Body of pancreas (tissue), 4 donors: ENCODE results near the gene ASB13. TPM values are rescaled to one million over a fixed set of nuclear protein-coding genes. Genes with fewer than 3 reads are reported as not detected.

Source experiments
- ATAC-seq: fragments of 150-250 bp; one replicate; pipeline ENCODE4 v1.9.1; 2016
- DNase-seq, 4 donors: peaks; one replicate each; pipeline ENCODE4 v3.0.0-alpha.2; 2019
- H3K27ac ChIP-seq, 4 donors: fragments of 200-600 bp; sonication (generic); 1 replicate in 3 of 4; 2 replicates in 1 of 4; pipeline versions ENCODE4 v1.5.1 to v1.6.1; 2016 to 2019; ENCODE audit warnings: mild to moderate bottlenecking in 1 of 4, mixed read lengths in 1 of 4, moderate library complexity in 1 of 4
- H3K27me3 ChIP-seq, 2 donors: fragments of 200-600 bp; sonication (generic); one replicate each; pipeline ENCODE4 v1.6.0; 2016; ENCODE audit warnings: mild to moderate bottlenecking in 1 of 2
- H3K36me3 ChIP-seq, 2 donors: fragments of 200-600 bp; sonication (generic); replicated peaks in 1 of 2; 2 replicates each; pipeline ENCODE4 v1.5.1; 2016; ENCODE audit warnings: low read depth in 2 of 2; ENCODE audit not compliant: insufficient read depth in 1 of 2
- H3K4me1 ChIP-seq: fragments of 200-600 bp; sonication (generic); one replicate; pipeline ENCODE4 v1.6.0; 2016
- H3K4me3 ChIP-seq, 2 donors: fragments of 200-600 bp; sonication (generic); 1 replicate in 1 of 2; 2 replicates in 1 of 2; pipeline ENCODE4 v1.5.1; 2016 to 2019
- H3K9me3 ChIP-seq, 3 donors: fragments of 200-600 bp; sonication (generic); 1 replicate in 2 of 3; 2 replicates in 1 of 3; pipeline ENCODE4 v1.5.1; 2016
- POLR2A ChIP-seq, 3 donors: fragments of 450-650 bp; IDR thresholded peaks; one replicate each; pipeline ENCODE4 v1.6.1; 2016; ENCODE audit warnings: antibody characterized with exemption in 3 of 3, mild to moderate bottlenecking in 2 of 3
- WGBS, 2 donors: methylation state at CpG; one replicate each; pipeline ENCODE4 v1.1.5; 2017; 5-methylcytosine and 5-hydroxymethylcytosine counted together
- intact Hi-C: fragments of 100-400 bp; cut with DNase I; formaldehyde crosslinking; loops from one replicate; pipeline ENCODE4 v1.15.1; 2023
- total RNA-seq, 2 donors: library from RNA; depleted of rRNA; stranded (reverse); fragments of >200 nt; gene quantifications; one replicate each; pipeline ENCODE4 v1.1.0, GENCODE V29; 2016
- TF ChIP-seq, protein P1 (sequence below), 7 experiments: fragments of 450-650 bp in 4 of 7; fragments of 200-600 bp in 3 of 7; sonication (generic) in 3 of 7; IDR thresholded peaks; one replicate each; pipeline ENCODE4 v1.5.1; 2016 to 2019; ENCODE audit warnings: antibody characterized with exemption in 7 of 7

The ASB13 gene
- total RNA-seq, 2 donors from 2014 or later = 7.6 to 15.0 TPM

DNA sequence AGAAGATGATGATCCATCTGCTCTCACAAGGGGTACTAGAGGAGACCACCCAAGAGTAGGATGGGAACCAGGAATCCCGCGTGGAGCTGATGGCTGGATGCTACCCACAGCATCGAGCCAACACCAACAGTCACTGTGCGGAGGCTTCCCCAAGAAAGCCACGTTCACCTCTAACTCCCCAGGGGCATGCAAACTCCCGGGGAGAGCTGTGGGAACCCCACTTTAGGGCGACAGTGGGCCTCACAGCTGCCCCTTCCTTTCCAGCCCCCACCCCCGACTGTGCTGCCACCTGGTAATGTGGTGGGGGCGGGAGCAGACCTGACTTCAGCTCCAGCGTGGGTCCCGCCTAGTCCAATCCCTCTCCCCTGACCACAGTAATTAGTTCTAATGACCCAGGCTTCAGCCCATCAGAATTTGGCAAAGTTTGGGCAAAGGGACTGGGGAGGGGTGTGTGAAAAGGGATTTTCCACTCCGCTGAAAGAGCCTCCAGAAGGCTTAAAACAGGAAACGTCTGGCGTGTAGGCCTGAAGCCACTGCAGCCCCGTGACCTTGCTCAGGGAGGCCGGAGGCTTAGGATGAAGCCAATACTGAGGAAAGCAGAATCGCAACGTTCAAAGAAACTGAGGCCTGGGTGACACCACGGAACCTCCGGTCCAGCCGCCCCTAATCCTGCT lies 20.3 kb downstream of the ASB13 start:
- 67 to 71% methylated on average over 14 to 21 of the region's 21 CpGs for WGBS, 2 donors
- Histone ChIP-seq H3K4me1 (peaks cover 18% of the 10 kb centered on the region), H3K27ac (peak overlapping the region in 3 of 4 donors; percentile 30 to 78 (median 62)), H3K36me3 (peaks cover 4 to 16% of the 10 kb centered on the region in 2 donors), H3K4me3 (no peak overlapping the region), H3K27me3 (no peaks in the 10 kb centered on the region), H3K9me3 (no peaks in the 10 kb centered on the region)
- DNase-seq (no peak), ATAC-seq (no peak)
- TF ChIP-seq POLR2A (IDR thresholded peaks at IDR 0.05) = no peak
- TF ChIP-seq, protein P1, sequence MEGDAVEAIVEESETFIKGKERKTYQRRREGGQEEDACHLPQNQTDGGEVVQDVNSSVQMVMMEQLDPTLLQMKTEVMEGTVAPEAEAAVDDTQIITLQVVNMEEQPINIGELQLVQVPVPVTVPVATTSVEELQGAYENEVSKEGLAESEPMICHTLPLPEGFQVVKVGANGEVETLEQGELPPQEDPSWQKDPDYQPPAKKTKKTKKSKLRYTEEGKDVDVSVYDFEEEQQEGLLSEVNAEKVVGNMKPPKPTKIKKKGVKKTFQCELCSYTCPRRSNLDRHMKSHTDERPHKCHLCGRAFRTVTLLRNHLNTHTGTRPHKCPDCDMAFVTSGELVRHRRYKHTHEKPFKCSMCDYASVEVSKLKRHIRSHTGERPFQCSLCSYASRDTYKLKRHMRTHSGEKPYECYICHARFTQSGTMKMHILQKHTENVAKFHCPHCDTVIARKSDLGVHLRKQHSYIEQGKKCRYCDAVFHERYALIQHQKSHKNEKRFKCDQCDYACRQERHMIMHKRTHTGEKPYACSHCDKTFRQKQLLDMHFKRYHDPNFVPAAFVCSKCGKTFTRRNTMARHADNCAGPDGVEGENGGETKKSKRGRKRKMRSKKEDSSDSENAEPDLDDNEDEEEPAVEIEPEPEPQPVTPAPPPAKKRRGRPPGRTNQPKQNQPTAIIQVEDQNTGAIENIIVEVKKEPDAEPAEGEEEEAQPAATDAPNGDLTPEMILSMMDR (IDR thresholded peaks at IDR 0.05) = no peak
- intact Hi-C loops = no loop called here

GRCh38 chr10:5645375-5645774 lies 21.0 kb downstream of the ASB13 start:
- TF ChIP-seq POLR2A (IDR thresholded peaks at IDR 0.05) = no peak
- TF ChIP-seq, protein P1 (IDR thresholded peaks at IDR 0.05) = no peak
- Histone ChIP-seq H3K27me3 (no peaks in the 10 kb centered on the region), H3K36me3 (peaks cover 6 to 11% of the 10 kb centered on the region in 2 donors), H3K27ac (peak overlapping the region in 3 of 4 donors; percentile 30 to 78 (median 62)), H3K4me1 (peaks cover 18% of the 10 kb centered on the region), H3K9me3 (no peaks in the 10 kb centered on the region), H3K4me3 (no peak overlapping the region)
- intact Hi-C loops = no loop called here
- ATAC-seq (peak; percentile 90), DNase-seq (peak; percentile 55 to 75 (median 62))
- 17 to 31% methylated on average over 11 of the region's 11 CpGs for WGBS, 2 donors

DNA sequence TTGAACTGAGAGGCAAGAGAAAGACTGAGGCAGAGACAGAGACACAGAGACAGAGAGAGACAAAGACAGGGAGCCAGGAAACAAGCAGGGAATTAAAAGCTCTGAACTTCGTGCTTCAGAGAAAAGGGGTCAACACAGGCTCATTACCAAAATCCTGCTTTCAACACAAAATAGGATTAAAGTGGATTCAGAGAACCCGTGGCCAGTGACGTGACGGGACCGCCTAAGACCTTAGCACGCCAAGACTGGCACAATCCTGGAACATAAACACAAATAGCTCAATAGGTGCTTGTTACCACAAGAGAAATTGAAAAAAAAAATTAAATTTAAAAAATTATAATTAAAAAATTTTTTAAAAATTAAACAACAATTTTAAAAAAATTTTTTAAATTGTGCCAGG lies 21.5 kb downstream of the ASB13 start:
- H3K27ac ChIP-seq = peak overlapping the region in 2 of 4 donors; percentile 62 to 78

DNA sequence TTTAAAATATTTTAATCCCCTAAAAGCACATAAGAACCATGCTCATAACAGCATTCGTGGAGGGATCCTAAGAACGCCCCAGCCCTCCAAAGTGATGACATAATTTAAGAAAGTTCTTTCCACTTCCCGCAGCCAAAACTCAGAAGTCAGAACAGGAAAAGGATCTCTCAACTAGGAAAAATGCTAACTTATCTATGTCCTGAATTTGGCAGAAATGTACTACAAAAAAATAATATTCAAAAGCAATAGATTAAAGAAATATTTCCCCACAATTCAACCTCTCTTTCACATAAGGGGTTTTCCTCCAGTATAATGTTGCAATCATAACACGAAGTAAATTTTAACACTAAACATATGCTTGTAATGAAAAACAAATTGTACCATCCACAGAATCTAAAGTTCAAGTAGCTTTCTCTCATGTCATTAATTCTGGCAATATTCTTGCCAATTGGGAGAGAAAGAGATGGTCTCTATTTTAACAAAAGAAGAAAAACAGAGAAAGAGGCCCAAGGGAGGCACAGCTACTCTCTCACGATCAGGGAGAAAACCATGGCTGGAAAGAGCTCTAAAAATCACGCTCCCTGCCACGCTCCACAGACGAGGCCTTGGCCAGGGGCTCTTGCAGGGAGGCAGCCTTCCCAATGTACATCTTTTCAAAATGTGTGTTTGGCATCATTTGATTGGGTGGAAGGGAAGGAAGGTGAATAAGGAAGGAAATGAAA lies 22.9 kb downstream of the ASB13 start:
- H3K27ac ChIP-seq = peak overlapping the region in 2 of 4 donors; percentile 7 to 8
- H3K27me3 ChIP-seq = no peaks in the 10 kb centered on the region
- peaks cover 18% of the 10 kb centered on the region for H3K4me1 ChIP-seq
- intact Hi-C loops = no loop called here
- no peaks in the 10 kb centered on the region for H3K9me3 ChIP-seq
- H3K36me3 ChIP-seq = peaks cover 9 to 10% of the 10 kb centered on the region in 2 donors
- ATAC-seq (no peak), DNase-seq (no peak)
- WGBS, 2 donors = 82% methylated on average over 8 of the region's 8 CpGs
- TF ChIP-seq, protein P1 (IDR thresholded peaks at IDR 0.05) = no peak
- TF ChIP-seq POLR2A (IDR thresholded peaks at IDR 0.05) = no peak
- no peak overlapping the region for H3K4me3 ChIP-seq

More for the DNA sequence above, 21.5 kb downstream of the ASB13 start:
- no peaks in the 10 kb centered on the region for H3K9me3 ChIP-seq
- peaks cover 18% of the 10 kb centered on the region for H3K4me1 ChIP-seq
- 90 to 92% methylated on average over 6 of the region's 6 CpGs for WGBS, 2 donors
- peaks cover 10 to 12% of the 10 kb centered on the region in 2 donors for H3K36me3 ChIP-seq
- intact Hi-C loops = no loop called here
- H3K4me3 ChIP-seq = no peak overlapping the region
- ATAC-seq = no peak
- no peak for TF ChIP-seq POLR2A (IDR thresholded peaks at IDR 0.05)
- TF ChIP-seq, protein P1 (IDR thresholded peaks at IDR 0.05) = no peak
- H3K27me3 ChIP-seq = no peaks in the 10 kb centered on the region
- no peak for DNase-seq
